ENCODE results near the gene R3HDM4.
"Not testable (repeated sequence)": the region's sequence is repeated elsewhere in the genome, so short reads cannot be mapped to it uniquely, and the experiment has no call there.

The R3HDM4 gene

GRCh38 chr19:861141-861755 lies 51.8 kb downstream of the R3HDM4 start:
- Mint-ChIP-seq H3K4me1 (ENCODE audit: low read depth in 2 of 2) (peaks cover 9 to 19% of the 10 kb centered on the region in 2 donors), H3K36me3 (ENCODE audit: insufficient read depth) (peaks cover 7% of the 10 kb centered on the region), H3K4me3 (peak overlapping the region; percentile 73 to 79), H3K9me3 (no peaks in the 10 kb centered on the region), H3K27ac (no peak overlapping the region), H3K27me3 (peaks cover 0 to 12% of the 10 kb centered on the region in 2 donors)
- no peak for ATAC-seq (replicated peaks)
- no peak for DNase-seq

DNA sequence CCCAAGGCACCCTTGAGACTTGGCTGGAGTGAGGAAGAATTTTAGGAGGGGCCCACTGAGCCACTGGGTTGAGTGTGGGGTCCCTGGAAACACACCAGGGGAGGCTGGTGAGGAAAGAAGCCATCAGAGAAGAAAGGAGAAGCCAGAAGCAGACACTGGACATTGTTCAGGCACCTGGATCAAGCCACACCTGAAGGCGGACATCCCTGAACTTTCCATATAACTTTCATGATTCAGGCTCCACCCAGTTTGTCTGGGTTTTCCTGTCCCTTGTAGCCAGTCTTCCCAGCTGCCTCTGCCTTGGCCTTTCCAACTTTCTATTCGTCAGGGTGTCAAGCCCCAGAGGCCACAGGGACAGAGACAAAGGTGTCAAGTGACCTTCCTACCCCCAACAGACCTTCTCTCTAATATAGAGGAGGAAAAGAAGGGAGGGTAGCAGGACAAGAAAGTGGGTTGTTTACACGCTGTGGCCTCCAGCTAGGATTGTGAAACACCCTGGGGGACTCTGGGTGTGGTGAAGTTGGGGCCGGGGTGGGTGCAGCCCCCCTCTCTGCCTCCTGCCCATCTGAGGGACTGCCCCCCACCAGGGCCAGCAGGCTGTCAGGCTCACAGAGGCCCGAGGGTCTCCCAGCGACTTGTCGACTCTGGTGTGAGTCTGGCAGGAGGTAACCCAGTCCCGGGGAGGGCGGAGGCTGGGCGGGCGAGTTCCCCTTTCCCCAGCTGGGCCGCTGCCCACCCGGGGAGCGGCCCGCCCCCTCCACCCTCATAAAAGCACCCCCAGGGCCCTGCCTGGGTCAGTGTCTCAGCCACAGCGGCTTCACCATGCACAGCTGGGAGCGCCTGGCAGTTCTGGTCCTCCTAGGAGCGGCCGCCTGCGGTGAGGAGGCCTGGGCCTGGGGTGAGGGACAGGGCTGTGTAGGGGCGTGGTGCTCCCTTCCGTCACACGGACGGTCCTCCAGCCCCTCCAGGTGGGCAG lies 53.9 kb downstream of the R3HDM4 start, which contains the start of gene CFD:
CFD (plus strand) TSS at position 797 of the 976 bp plus-strand sequence; CDS start at position 823, 26 bp downstream.
- ATAC-seq (replicated peaks) = no peak
- DNase-seq = no peak
- Mint-ChIP-seq H3K4me1 (ENCODE audit: low read depth in 2 of 2) (peaks cover 9 to 19% of the 10 kb centered on the region in 2 donors), H3K9me3 (no peaks in the 10 kb centered on the region), H3K4me3 (peak within 1 kb of the TSS; percentile 44 to 45), H3K36me3 (ENCODE audit: insufficient read depth) (peaks cover 7% of the 10 kb centered on the region), H3K27ac (no peak within 1 kb of the TSS), H3K27me3 (peaks cover 0 to 12% of the 10 kb centered on the region in 2 donors)

- no peaks in the 10 kb centered on the region for H3K9me3 Mint-ChIP-seq
- no peak overlapping the region for H3K4me3 Mint-ChIP-seq
- peaks cover 9 to 12% of the 10 kb centered on the region in 2 donors for H3K4me1 Mint-ChIP-seq (ENCODE audit: low read depth in 2 of 2)
- ATAC-seq (replicated peaks) (no peak), DNase-seq (no peak)
- H3K27ac Mint-ChIP-seq = no peak overlapping the region
- H3K36me3 Mint-ChIP-seq (ENCODE audit: insufficient read depth) = peaks cover 2% of the 10 kb centered on the region
- peaks cover 0 to 12% of the 10 kb centered on the region in 2 donors for H3K27me3 Mint-ChIP-seq
Measured at GRCh38 chr19:858284-858683, 54.7 kb downstream of the R3HDM4 start.

- Mint-ChIP-seq H3K4me3 (no peak overlapping the region), H3K27me3 (peaks cover 0 to 20% of the 10 kb centered on the region in 2 donors), H3K27ac (no peak overlapping the region), H3K9me3 (no peaks in the 10 kb centered on the region), H3K36me3 (ENCODE audit: insufficient read depth) (no peaks in the 10 kb centered on the region), H3K4me1 (ENCODE audit: low read depth in 2 of 2) (peaks cover 2 to 3% of the 10 kb centered on the region in 2 donors)
- DNase-seq (no peak), ATAC-seq (replicated peaks) (no peak)
Measured at GRCh38 chr19:855566-856120, 57.4 kb downstream of the R3HDM4 start.

GRCh38 chr19:855142-855541 lies 57.9 kb downstream of the R3HDM4 start:
- Mint-ChIP-seq H3K27me3 (peaks cover 0 to 20% of the 10 kb centered on the region in 2 donors), H3K27ac (no peak overlapping the region), H3K9me3 (no peaks in the 10 kb centered on the region), H3K4me3 (no peak overlapping the region), H3K4me1 (ENCODE audit: low read depth in 2 of 2) (peaks cover 2 to 3% of the 10 kb centered on the region in 2 donors), H3K36me3 (ENCODE audit: insufficient read depth) (no peaks in the 10 kb centered on the region)
- no peak for ATAC-seq (replicated peaks)
- no peak for DNase-seq

- H3K27me3 Mint-ChIP-seq = peaks cover 0 to 25% of the 10 kb centered on the region in 2 donors
- H3K27ac Mint-ChIP-seq = no peak overlapping the region
- ATAC-seq (replicated peaks) = no peak
Measured at GRCh38 chr19:854549-854948, 58.5 kb downstream of the R3HDM4 start.

DNA sequence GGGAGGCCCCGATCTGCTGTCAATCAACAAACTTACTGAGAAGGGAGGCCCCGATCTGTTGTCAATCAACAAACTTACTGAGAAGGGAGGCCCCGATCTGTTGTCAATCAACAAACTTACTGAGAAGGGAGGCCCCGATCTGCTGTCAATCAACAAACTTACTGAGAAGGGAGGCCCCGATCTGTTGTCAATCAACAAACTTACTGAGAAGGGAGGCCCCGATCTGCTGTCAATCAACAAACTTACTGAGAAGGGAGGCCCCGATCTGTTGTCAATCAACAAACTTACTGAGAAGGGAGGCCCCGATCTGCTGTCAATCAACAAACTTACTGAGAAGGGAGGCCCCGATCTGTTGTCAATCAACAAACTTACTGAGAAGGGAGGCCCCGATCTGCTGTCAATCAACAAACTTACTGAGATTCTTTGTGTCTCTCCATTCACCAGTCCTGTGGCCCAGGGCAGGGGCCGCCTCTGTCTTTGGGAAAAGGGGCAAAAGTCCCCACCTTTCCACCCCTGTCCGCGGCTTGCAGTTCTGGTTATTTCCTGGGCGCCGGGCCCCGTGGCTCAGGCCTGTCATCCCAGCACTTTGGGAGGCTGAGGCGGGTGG lies 59.3 kb downstream of the R3HDM4 start:
- H3K36me3 Mint-ChIP-seq (ENCODE audit: insufficient read depth); DNase-seq; H3K27ac Mint-ChIP-seq; ATAC-seq (replicated peaks); H3K4me1 Mint-ChIP-seq (ENCODE audit: low read depth in 2 of 2); H3K9me3 Mint-ChIP-seq; H3K4me3 Mint-ChIP-seq: not testable (repeated sequence)
- peaks cover 3 to 34% of the 10 kb centered on the region in 2 donors for H3K27me3 Mint-ChIP-seq

More at GRCh38 chr19:854549-854948, 58.5 kb downstream of the R3HDM4 start:
- Mint-ChIP-seq H3K9me3 (no peaks in the 10 kb centered on the region), H3K4me3 (no peak overlapping the region), H3K36me3 (ENCODE audit: insufficient read depth) (no peaks in the 10 kb centered on the region), H3K4me1 (ENCODE audit: low read depth in 2 of 2) (peaks cover 2 to 3% of the 10 kb centered on the region in 2 donors)
- DNase-seq = no peak

DNA sequence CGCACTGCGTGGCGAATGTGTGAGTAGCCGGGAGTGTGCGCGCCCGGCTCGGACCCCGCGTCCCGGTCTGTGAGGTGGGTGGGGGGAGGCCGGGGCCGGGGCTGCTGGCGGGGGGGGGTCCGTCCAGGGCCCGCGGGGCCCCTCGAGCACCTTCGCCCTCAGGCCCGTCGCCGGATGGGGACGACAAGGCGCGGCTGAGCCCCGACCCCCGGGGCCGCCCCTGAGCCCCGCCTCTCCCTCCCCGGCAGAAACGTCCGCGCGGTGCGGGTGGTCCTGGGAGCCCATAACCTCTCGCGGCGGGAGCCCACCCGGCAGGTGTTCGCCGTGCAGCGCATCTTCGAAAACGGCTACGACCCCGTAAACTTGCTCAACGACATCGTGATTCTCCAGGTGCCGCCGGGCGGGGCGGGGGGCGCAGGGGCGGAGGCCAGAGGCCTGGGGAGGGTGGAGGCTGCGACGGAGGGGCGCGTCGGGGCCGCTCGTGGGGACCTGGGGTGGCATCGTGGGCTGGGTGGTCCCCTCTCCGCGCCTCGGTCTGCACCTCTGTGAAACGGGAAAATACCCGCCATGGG lies 59.9 kb downstream of the R3HDM4 start:
- peaks cover 9 to 37% of the 10 kb centered on the region in 2 donors for H3K27me3 Mint-ChIP-seq
- H3K4me1 Mint-ChIP-seq (ENCODE audit: low read depth in 2 of 2) = peaks cover 2 to 3% of the 10 kb centered on the region in 2 donors
- ATAC-seq (replicated peaks) (no peak), DNase-seq (no peak)
- H3K9me3 Mint-ChIP-seq = no peaks in the 10 kb centered on the region
- no peak overlapping the region for H3K4me3 Mint-ChIP-seq
- no peak overlapping the region for H3K27ac Mint-ChIP-seq
- H3K36me3 Mint-ChIP-seq (ENCODE audit: insufficient read depth) = no peaks in the 10 kb centered on the region

DNA sequence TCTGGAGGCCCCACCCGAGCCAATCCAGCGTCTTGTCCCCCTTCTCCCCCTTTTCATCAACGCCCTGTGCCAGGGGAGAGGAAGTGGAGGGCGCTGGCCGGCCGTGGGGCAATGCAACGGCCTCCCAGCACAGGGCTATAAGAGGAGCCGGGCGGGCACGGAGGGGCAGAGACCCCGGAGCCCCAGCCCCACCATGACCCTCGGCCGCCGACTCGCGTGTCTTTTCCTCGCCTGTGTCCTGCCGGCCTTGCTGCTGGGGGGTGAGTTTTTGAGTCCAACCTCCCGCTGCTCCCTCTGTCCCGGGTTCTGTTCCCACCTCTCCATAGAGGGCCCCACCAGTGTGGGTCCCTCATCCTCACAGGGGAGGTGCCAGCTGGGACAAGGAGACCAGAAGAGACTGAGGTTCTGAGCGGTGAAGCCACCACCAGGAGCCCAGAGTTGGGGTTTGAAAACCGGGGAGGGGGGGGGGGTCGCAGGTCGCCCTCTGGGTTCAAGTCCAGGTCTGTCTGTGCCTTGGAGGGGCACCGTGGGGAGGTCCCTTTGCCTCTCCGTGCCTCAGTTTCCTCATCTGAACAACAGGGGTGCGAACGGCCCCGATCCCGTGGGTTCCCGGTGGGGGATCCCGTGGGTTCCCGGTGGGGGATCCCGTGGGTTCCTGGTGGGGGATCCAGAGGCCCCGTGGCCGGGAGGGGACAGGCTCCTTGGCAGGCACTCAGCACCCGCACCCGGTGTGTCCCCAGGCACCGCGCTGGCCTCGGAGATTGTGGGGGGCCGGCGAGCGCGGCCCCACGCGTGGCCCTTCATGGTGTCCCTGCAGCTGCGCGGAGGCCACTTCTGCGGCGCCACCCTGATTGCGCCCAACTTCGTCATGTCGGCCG lies 60.6 kb downstream of the R3HDM4 start, which contains the start of gene ELANE:
ELANE (plus strand) TSS at position 168 of the 878 bp plus-strand sequence; CDS start at position 194, 26 bp downstream.
- ATAC-seq (replicated peaks) = no peak
- no peaks in the 10 kb centered on the region for H3K36me3 Mint-ChIP-seq (ENCODE audit: insufficient read depth)
- H3K4me3 Mint-ChIP-seq = no peak within 1 kb of the TSS
- no peak within 1 kb of the TSS for H3K27ac Mint-ChIP-seq
- peaks cover 15 to 37% of the 10 kb centered on the region in 2 donors for H3K27me3 Mint-ChIP-seq
- H3K4me1 Mint-ChIP-seq (ENCODE audit: low read depth in 2 of 2) = peaks cover 1 to 3% of the 10 kb centered on the region in 2 donors
- no peak for DNase-seq
- H3K9me3 Mint-ChIP-seq = no peaks in the 10 kb centered on the region

DNA sequence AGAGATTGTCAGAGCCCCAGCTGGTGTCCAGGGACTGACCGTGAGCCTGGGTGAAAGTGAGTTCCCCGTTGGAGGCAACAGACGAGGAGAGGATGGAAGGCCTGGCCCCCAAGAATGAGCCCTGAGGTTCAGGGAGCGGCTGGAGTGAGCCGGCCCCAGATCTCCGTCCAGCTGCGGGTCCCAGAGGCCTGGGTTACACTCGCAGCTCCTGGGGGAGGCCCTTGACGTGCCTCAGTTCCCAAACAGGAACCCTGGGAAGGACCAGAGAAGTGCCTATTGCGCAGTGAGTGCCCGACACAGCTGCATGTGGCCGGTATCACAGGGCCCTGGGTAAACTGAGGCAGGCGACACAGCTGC lies 62.1 kb downstream of the R3HDM4 start:
- Mint-ChIP-seq H3K36me3 (ENCODE audit: insufficient read depth) (peaks cover 3% of the 10 kb centered on the region), H3K4me1 (ENCODE audit: low read depth in 2 of 2) (peaks cover 2 to 4% of the 10 kb centered on the region in 2 donors), H3K9me3 (no peaks in the 10 kb centered on the region), H3K27ac (no peak overlapping the region), H3K27me3 (peaks cover 25 to 47% of the 10 kb centered on the region in 2 donors), H3K4me3 (no peak overlapping the region)
- DNase-seq (no peak), ATAC-seq (replicated peaks) (no peak)

- DNase-seq = no peak
- H3K36me3 Mint-ChIP-seq (ENCODE audit: insufficient read depth) = peaks cover 3% of the 10 kb centered on the region
- no peaks in the 10 kb centered on the region for H3K9me3 Mint-ChIP-seq
- H3K4me1 Mint-ChIP-seq (ENCODE audit: low read depth in 2 of 2) = peaks cover 2 to 4% of the 10 kb centered on the region in 2 donors
- no peak overlapping the region for H3K4me3 Mint-ChIP-seq
- H3K27ac Mint-ChIP-seq = no peak overlapping the region
- no peak for ATAC-seq (replicated peaks)
- H3K27me3 Mint-ChIP-seq = peaks cover 30 to 53% of the 10 kb centered on the region in 2 donors
Measured at GRCh38 chr19:850221-850978, 62.6 kb downstream of the R3HDM4 start.
